ENCODE measurements around the gene AUTS2.

The AUTS2 gene

GRCh38 chr7:69723663-69724062 is 125.4 kb downstream of the AUTS2 start:
- no peak for DNase-seq (ENCODE audit: low read depth in 2 of 2)

DNA sequence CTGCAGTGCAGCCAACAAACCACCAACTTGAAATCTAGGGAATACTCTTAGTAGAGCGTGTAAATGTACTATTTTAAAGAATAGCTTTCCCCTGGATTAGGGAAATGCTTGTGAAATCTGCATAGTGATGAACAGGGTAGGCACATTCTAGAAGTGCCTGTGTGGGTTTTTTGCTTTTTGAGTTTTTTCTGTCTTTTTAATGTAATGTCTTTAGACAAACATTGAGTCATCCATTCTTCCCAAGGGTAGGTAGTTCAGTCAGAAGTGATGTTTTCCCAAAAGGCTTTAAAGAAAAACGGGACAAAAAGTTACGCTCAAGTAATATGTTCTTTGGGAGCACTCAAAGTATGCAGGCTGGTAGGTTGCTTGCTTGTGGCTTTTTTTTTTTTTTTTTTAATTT is 130.0 kb downstream of the AUTS2 start:
- DNase-seq (ENCODE audit: low read depth in 2 of 2), result no peak

DNA sequence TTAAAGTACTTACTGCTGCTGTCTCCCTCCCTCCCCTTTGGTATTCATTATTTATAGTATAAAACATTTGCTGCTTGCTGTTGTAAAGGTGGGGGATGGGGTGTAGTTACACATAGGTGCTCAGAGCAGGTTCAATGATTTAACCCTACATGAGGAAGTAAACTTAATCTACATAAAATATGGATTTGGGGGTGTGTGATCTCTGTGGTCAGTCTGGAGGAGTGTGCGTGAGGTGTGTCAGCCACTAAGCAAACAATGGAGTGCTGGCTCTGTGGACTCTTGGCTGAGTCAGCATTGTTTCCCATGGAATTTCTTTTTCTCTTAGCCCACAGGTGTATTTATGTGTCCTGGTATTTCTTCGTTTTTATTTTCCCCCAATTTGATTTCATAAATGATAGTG is 133.9 kb downstream of the AUTS2 start:
- DNase-seq (ENCODE audit: low read depth in 2 of 2), result no peak

GRCh38 chr7:69735582-69735981 is 137.3 kb downstream of the AUTS2 start:
- no peak for DNase-seq (ENCODE audit: low read depth in 2 of 2)

GRCh38 chr7:69736126-69736810 is 138.0 kb downstream of the AUTS2 start:
- no peak for DNase-seq (ENCODE audit: low read depth in 2 of 2)

- no peak for DNase-seq (ENCODE audit: low read depth in 2 of 2)
Observed at GRCh38 chr7:69738396-69738951, 140.2 kb downstream of the AUTS2 start.

GRCh38 chr7:69739190-69739589 is 140.9 kb downstream of the AUTS2 start:
- no peak for DNase-seq (ENCODE audit: low read depth in 2 of 2)

- no peak for DNase-seq (ENCODE audit: low read depth in 2 of 2)
Observed at GRCh38 chr7:69739931-69740431, 141.7 kb downstream of the AUTS2 start.

DNA sequence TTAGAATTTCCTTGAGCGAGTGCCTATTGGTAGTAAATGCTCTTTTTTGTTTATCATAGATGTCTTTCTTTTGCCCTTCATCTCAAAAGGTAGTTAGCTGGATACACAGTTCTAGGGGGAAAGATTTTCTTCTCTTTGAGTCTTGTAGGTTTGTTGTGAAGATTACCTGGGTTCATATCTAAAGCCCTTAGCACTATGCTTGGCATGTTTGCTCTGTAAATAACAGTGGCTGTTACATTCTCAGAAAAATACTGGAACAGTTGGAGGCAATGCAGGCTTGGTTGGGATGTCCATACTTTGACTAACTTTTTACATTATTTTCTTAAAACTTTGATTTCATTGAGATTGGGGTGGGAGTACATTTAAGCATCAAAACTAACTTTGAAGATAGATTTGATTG is 144.0 kb downstream of the AUTS2 start:
- DNase-seq (ENCODE audit: low read depth in 2 of 2), result no peak

DNA sequence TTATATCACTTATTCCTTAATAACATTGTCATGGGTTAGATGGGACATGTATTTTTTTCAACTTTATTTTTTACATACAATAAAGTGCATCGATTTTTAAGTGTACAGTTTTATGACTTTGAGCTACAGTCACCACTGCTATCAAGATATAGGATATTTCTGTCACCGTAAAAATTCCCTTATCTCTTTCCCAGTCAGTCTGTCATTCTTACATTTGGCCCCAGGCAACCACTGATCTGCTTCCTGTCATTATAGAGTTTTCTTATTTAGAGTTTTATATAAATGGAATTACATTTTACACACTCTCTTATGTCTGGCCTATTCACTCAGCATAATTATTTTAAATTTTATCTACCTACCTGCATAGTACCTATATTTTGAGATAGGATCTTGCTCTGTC is 145.2 kb downstream of the AUTS2 start:
- DNase-seq (ENCODE audit: low read depth in 2 of 2), result no peak

DNA sequence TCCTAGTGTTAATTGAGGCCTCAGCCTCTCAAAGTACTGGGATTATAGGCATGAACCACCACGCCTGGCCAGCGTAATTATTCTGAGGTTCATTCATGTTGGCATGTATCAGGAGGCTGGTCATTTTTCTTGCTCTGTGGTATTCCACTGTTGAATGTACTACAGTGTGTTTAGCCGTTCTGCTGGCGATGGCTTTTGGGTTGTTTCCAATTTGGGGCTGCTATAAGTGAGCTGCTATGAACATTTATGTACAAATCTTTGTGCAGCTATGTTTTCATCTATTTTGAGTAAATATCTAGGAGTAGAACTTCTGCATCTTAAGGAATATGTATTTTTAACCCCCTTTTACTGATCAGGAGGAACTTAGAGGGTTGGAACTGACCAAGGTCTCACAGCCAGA is 145.8 kb downstream of the AUTS2 start:
- no peak for DNase-seq (ENCODE audit: low read depth in 2 of 2)

DNA sequence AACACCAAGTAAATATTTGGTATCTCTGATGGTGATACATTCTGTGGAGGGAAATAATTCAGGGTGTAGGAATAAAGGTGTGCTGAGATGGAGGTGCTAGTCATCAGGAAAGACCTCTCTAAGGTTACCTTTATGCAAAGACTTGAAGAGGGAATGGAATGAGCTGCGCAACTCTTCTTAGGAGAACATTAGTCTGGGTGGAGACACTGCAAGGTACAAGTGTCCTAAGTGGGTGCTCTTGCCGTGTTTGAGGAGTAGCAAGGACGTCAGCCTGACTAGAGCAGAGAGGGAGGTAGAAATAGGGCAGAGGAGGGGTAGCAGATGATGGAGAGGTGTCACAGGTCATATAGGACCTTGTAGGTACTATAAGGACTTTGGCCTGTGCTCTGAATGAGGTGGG is 148.1 kb downstream of the AUTS2 start:
- no peak for DNase-seq (ENCODE audit: low read depth in 2 of 2)

DNA sequence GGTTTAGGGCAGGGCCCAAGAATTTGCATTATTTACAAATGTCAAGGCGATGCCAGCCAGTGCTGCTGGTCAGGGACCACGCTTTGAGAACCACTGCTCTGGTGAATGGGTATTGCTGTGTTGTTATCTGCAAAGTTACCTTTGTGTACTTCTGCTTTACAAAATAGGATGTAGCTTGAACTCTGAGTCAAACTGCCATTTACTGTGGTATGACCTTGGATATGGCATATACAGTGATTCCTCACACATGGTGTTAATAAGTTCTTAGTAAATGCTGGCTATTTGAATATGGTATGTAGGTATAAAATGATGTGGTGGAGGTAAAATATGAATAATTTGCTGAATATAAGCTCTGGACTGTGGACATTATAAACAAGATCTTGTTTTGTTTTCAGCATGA is 148.9 kb downstream of the AUTS2 start:
- no peak for DNase-seq (ENCODE audit: low read depth in 2 of 2)

GRCh38 chr7:69748530-69748929 is 150.3 kb downstream of the AUTS2 start:
- no peak for DNase-seq (ENCODE audit: low read depth in 2 of 2)

DNA sequence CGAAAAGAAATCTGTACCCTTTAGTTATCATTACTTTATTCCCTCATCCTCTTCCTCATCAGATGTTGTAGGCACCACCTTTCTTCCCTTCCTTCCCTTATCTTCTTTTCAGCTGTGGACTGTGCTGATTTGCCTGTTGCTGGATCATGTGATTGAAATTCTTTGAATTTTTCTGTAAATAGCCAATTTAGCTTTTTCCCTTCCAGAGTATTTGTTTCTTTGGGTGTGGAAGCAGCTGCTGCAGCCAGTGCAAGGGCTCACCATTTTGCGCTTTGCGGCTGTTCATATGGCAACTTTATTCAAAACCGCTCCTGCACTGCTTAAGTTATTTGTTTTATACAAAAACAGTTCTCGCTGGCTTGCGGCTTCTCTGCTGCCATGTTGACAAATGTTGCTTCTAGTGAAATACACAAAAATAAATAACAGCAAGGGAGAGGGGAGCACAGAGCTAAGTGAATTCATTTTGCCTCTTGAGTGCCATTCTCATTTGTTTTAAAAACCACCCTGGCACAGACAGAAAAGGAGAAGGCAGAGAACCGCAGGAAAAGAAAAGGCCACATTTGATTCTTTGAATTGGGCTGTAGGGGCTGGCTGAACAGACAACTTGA is 151.2 kb downstream of the AUTS2 start:
- no peak for DNase-seq (ENCODE audit: low read depth in 2 of 2)

DNA sequence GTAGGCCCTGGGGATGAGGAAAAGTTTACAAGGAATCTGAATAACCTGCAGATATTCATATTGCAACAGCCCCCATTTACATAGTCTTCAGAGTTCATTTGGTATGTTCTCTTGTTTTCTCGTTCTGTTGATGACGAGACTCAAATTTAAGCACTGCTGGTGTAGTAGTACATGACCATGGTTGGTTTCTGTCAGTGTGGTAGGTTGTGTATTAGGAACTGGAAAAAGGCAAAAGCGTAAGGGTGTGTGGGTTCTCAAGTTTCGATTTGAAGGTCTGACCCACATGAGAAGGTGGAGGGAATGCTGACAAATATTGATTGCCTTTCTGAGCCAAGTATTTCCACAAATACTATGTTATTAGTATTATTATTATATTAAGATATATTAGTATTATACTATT is 151.7 kb downstream of the AUTS2 start:
- DNase-seq (ENCODE audit: low read depth in 2 of 2), result no peak

DNA sequence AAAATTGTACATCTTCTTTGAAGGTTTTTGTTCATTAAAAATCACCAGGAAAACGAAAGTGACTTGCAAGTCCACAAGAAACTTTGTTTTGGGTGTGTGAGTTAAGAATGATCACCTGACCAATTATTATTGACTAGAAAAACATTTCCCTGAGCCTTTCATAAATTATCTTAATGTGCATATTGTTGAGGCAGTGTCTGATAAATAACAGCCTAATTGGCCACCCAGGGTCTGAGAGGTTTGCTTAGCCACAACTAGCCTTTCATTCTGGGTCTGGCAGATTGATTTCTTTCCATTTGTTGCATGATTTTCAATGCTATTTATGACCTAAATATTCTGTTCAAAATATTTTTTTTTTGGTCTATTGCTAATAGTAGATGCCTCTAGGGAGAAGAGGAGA is 152.8 kb downstream of the AUTS2 start:
- DNase-seq (ENCODE audit: low read depth in 2 of 2), result no peak

DNA sequence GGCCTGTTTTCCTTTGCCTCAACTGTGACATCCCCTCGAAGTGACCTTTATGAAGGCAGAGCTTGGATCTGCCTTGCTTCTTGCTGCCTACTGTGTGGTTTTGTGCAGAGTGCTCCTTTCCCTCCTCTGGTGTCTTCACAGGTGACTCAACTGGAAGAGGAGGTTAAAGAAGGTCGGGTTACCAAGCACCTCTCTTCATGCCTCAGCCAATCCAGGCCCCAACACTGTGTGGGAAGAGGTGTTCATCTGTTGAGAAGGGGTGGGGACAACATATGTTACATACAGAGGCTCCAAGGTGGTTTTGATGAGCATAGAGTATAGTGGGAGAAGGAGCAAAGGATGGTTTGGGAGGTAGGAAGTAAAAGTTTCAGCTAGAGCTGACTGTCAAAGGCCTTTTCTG is 155.7 kb downstream of the AUTS2 start:
- no peak for DNase-seq (ENCODE audit: low read depth in 2 of 2)

DNA sequence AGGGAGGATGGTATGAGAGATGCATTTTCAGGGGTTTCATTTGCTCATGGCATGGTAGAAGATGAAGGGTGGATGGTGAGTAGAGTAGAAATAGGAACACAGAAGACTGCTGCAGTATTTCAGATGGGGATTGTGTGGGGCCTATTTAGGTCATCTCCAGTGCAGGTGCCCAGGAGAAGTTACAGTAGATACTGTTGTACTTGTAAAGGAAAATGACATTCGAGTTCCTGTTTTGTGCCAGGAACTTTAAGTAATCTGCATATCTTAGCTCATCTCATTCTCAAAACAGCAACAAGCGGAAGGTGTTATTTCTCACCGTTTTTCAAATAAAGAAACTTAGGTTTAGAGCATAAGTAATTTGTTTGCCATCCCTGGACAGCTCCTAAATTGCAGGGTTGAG is 156.2 kb downstream of the AUTS2 start:
- no peak for DNase-seq (ENCODE audit: low read depth in 2 of 2)

- no peak for DNase-seq (ENCODE audit: low read depth in 2 of 2)
Observed at GRCh38 chr7:69756235-69756634, 158.0 kb downstream of the AUTS2 start.

DNA sequence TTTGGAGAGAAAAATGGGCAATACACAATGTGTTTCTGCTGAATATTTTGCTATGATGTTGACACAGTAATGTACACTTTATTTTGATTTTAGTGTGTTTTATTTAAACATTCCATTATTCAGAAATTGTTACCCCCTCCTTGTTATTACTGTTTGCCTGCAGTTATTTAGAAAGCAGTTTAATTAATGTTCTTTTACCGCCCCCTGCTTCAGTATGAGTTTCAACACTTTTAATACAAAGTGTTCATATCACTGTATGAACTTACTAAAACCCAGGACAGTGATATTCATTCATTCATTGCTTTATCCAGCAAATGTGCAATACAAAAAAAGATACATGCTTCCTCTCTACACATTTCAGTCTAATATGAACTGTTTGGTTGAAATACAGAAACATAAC is 159.3 kb downstream of the AUTS2 start:
- no peak for DNase-seq (ENCODE audit: low read depth in 2 of 2)

GRCh38 chr7:69757981-69758430 is 159.7 kb downstream of the AUTS2 start:
- no peak for DNase-seq (ENCODE audit: low read depth in 2 of 2)

DNA sequence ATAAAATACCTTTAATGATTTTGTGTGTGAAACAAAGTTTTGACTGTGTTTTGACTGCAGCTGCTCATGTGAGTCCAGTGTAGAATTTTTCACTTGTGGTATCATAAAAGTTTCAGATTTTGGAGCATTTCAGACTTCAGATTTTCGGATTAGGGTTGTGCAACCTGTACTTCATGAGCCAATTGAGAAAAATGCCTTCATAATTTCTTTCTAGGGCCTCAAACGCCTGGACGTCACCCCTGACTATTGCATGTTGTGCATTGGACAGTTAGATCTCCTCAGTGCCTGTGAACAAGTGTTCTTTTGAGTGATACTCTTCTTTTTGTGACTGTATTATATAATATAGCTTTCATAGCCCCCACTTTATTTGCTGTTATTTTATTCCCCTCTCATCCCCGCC is 161.1 kb downstream of the AUTS2 start:
- DNase-seq (ENCODE audit: low read depth in 2 of 2), result no peak
